Tibial nerve (tissue), 4 donors: Measurements from ENCODE around the gene WDR64. TPM values are rescaled to one million over a fixed set of nuclear protein-coding genes. Genes with fewer than 3 reads are reported as not detected.
"Not testable (repeated sequence)": the region's sequence is repeated elsewhere in the genome, so short reads cannot be mapped to it uniquely, and the experiment has no call there.

Experiments used
- DNase-seq, 2 donors: peaks; one replicate each; pipeline ENCODE4 v3.0.0-alpha.2; 2019; ENCODE audit warnings: low spot score in 2 of 2
- H3K27ac ChIP-seq, 4 donors: fragments of 200-600 bp; sonication (generic) in 3 of 4; one replicate each; pipeline ENCODE4 v1.5.1; 2017 to 2019; ENCODE audit warnings: mild to moderate bottlenecking in 1 of 4
- H3K27me3 ChIP-seq, 2 donors: fragments of 200-600 bp; sonication (generic) in 1 of 2; one replicate each; pipeline versions ENCODE4 v1.5.1 to v1.6.0; 2017 to 2019
- H3K36me3 ChIP-seq, 3 donors: fragments of 200-600 bp; sonication (generic); one replicate each; pipeline ENCODE4 v1.5.1; 2018 to 2019
- H3K4me1 ChIP-seq, 4 donors: fragments of 200-600 bp; sonication (generic) in 3 of 4; one replicate each; pipeline ENCODE4 v1.5.1; 2017 to 2019
- H3K4me3 ChIP-seq, 4 donors: fragments of 200-600 bp; sonication (generic) in 3 of 4; one replicate each; pipeline ENCODE4 v1.5.1; 2017 to 2019; ENCODE audit warnings: mild to moderate bottlenecking in 1 of 4, moderate library complexity in 1 of 4
- H3K9me3 ChIP-seq, 4 donors: fragments of 200-600 bp; sonication (generic) in 3 of 4; one replicate each; pipeline ENCODE4 v1.5.1; 2017 to 2019
- CTCF ChIP-seq, 5 experiments: fragments of 200-600 bp in 3 of 5; fragments of 450-650 bp in 2 of 5; sonication (generic) in 3 of 5; IDR thresholded peaks; one replicate each; pipeline ENCODE4 v1.5.1; 2016 to 2019; ENCODE audit warnings: antibody characterized with exemption in 5 of 5, mild to moderate bottlenecking in 3 of 5, moderate library complexity in 2 of 5
- EP300 ChIP-seq, 2 donors: sonication (generic); formaldehyde crosslinking; IDR thresholded peaks; one replicate each; pipeline ENCODE4 v1.6.1; 2017; ENCODE audit warnings: antibody characterized with exemption in 2 of 2, mild to moderate bottlenecking in 1 of 2
- POLR2A ChIP-seq, 2 donors: fragments of 450-650 bp; IDR thresholded peaks; one replicate each; pipeline ENCODE4 v1.6.1; 2017; ENCODE audit warnings: antibody characterized with exemption in 2 of 2, mild to moderate bottlenecking in 2 of 2, moderate library complexity in 2 of 2
- WGBS, 2 donors: methylation state at CpG; one replicate each; pipeline ENCODE4 v1.1.5; 2018; 5-methylcytosine and 5-hydroxymethylcytosine counted together
- total RNA-seq, 4 donors: library from RNA; depleted of rRNA; stranded (reverse); fragments of >200 nt; gene quantifications; one replicate each; pipeline ENCODE4 v1.1.0, GENCODE V29; 2016

Gene WDR64
- total RNA-seq, 4 donors from 2014 or later: 0.42 TPM; not detected in 3

DNA sequence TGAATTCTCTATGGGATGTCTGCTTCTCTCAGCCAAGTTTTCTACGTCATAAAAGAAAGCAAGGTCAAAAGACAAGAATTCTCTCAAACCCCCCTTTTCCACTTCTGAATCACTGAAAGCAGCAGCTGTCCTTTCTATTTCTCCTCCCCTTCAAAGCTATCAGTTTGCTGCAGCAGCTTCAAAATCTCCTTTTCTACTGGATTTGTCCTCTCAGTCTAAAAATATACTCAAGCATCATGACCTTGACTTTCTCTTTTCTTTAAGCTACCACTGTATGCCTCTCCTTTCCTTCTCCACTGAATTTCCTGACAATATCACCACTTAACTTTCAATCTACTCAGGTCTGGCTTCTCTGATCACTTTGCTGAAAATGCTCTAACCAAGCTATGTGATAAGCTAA is 1.9 kb downstream of the WDR64 start:
- no peak for TF ChIP-seq CTCF (IDR thresholded peaks at IDR 0.05)
- no peak for TF ChIP-seq EP300 (IDR thresholded peaks at IDR 0.05)
- no peak for TF ChIP-seq POLR2A (IDR thresholded peaks at IDR 0.05)
- WGBS, 2 donors: 16 to 17% methylated on average over 1 of the region's 1 CpG
- no peak overlapping the region for H3K4me3 ChIP-seq
- peaks cover 0 to 3% (median 0%) of the 10 kb centered on the region in 4 donors for H3K4me1 ChIP-seq
- no peak for DNase-seq
- H3K27me3 ChIP-seq: no peaks in the 10 kb centered on the region
- H3K9me3 ChIP-seq: no peaks in the 10 kb centered on the region
- H3K36me3 ChIP-seq: no peaks in the 10 kb centered on the region
- no peak overlapping the region for H3K27ac ChIP-seq

- H3K27ac ChIP-seq: no peak overlapping the region
- no peak for DNase-seq
- H3K4me1 ChIP-seq: peaks cover 0 to 3% (median 0%) of the 10 kb centered on the region in 4 donors
- no peaks in the 10 kb centered on the region for H3K9me3 ChIP-seq
- TF ChIP-seq POLR2A (IDR thresholded peaks at IDR 0.05): no peak
- TF ChIP-seq CTCF (IDR thresholded peaks at IDR 0.05): no peak
- TF ChIP-seq EP300 (IDR thresholded peaks at IDR 0.05): no peak
- H3K36me3 ChIP-seq: no peaks in the 10 kb centered on the region
- 87 to 93% methylated on average over 1 of the region's 1 CpG for WGBS, 2 donors
- H3K4me3 ChIP-seq: no peak overlapping the region
- no peaks in the 10 kb centered on the region for H3K27me3 ChIP-seq
Observed at GRCh38 chr1:241654641-241655040, 2.6 kb downstream of the WDR64 start.

GRCh38 chr1:241658081-241658793 is 6.2 kb downstream of the WDR64 start:
- no peak for DNase-seq
- peaks cover 0 to 3% (median 1%) of the 10 kb centered on the region in 4 donors for H3K4me1 ChIP-seq
- no peaks in the 10 kb centered on the region for H3K9me3 ChIP-seq
- H3K36me3 ChIP-seq: no peaks in the 10 kb centered on the region
- H3K4me3 ChIP-seq: no peak overlapping the region
- no peaks in the 10 kb centered on the region for H3K27me3 ChIP-seq
- WGBS, 2 donors: 86 to 90% methylated on average over 3 of the region's 3 CpGs
- TF ChIP-seq EP300 (IDR thresholded peaks at IDR 0.05) (no peak), POLR2A (IDR thresholded peaks at IDR 0.05) (no peak), CTCF (IDR thresholded peaks at IDR 0.05) (no peak)
- no peak overlapping the region for H3K27ac ChIP-seq

DNA sequence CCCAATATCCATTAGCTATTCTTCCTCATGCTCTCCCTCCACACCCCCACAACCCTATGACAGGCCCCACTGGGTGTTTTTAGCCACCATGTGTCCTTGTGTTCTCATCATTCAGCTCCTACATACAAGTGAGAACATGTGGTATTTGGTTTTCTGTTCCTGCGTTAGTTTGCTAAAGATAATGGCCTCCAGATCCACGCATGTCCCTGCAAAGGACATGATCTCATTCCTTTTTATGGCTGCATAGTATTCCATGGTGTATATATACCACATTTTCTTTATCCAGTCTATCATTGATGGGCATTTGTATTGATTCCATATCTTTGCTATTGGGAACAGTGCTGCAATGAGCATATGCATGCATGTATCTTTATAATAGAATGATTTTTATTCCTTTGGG is 6.9 kb downstream of the WDR64 start:
- H3K27ac ChIP-seq, H3K36me3 ChIP-seq, H3K9me3 ChIP-seq, DNase-seq, H3K4me3 ChIP-seq, H3K4me1 ChIP-seq, H3K27me3 ChIP-seq: not testable (repeated sequence)
- WGBS, 2 donors: 87 to 94% methylated on average over 2 of the region's 2 CpGs

- Histone ChIP-seq H3K27ac (no peak overlapping the region), H3K9me3 (no peaks in the 10 kb centered on the region), H3K27me3 (no peaks in the 10 kb centered on the region), H3K36me3 (no peaks in the 10 kb centered on the region), H3K4me1 (peaks cover 0 to 6% (median 3%) of the 10 kb centered on the region in 4 donors), H3K4me3 (no peak overlapping the region)
- 80 to 82% methylated on average over 5 of the region's 5 CpGs for WGBS, 2 donors
- no peak for DNase-seq
- TF ChIP-seq EP300 (IDR thresholded peaks at IDR 0.05) (no peak), POLR2A (IDR thresholded peaks at IDR 0.05) (no peak), CTCF (IDR thresholded peaks at IDR 0.05) (no peak)
Observed at GRCh38 chr1:241660424-241660972, 8.4 kb downstream of the WDR64 start.
